ENCODE measurements around the gene TBCK. TPM values are rescaled to one million over a fixed set of nuclear protein-coding genes. Genes with fewer than 3 reads are reported as not detected.

Gene TBCK
- total and polyA plus RNA-seq, 4 donors = 4.9 to 25.5 (median 15.8) TPM

GRCh38 chr4:106109929-106110328 lies 206.1 kb downstream of the TBCK start:
- H3K4me1 ChIP-seq (ENCODE audit: control insufficient read depth in 4 of 4, insufficient read depth in 4 of 4, low read length in 3 of 4) = no peaks in the 10 kb centered on the region
- peaks cover 3 to 28% (median 23%) of the 10 kb centered on the region in 4 donors for H3K36me3 ChIP-seq (ENCODE audit: control insufficient read depth in 4 of 4, insufficient read depth in 3 of 4, low read depth in 1 of 4, low read length in 3 of 4)
- no peak for TF ChIP-seq HNF4A (conservative IDR thresholded peaks at IDR 0.05)
- peak overlapping the region in 1 of 3 donors; percentile 8 for H3K4me3 ChIP-seq (ENCODE audit: low read depth in 1 of 3, low read length in 3 of 3)
- H3K9ac ChIP-seq (ENCODE audit: low read depth in 1 of 2, low read length in 2 of 2) = no peak overlapping the region
- WGBS = 90% methylated on average over 6 of the region's 6 CpGs
- no peaks in the 10 kb centered on the region for H3K27me3 ChIP-seq (ENCODE audit: control insufficient read depth in 4 of 4, insufficient read depth in 4 of 4, low read length in 3 of 4)
- no peak overlapping the region for H3K27ac ChIP-seq (ENCODE audit: low read depth in 1 of 2, low read length in 2 of 2)
- DNase-seq (ENCODE audit: low spot score) = no peak
- peaks cover 11 to 28% (median 19%) of the 10 kb centered on the region in 4 donors for H3K9me3 ChIP-seq (ENCODE audit: control insufficient read depth in 4 of 4, low read length in 3 of 4)

- H3K4me1 ChIP-seq (ENCODE audit: control insufficient read depth in 4 of 4, insufficient read depth in 4 of 4, low read length in 3 of 4) = no peaks in the 10 kb centered on the region
- H3K27me3 ChIP-seq (ENCODE audit: control insufficient read depth in 4 of 4, insufficient read depth in 4 of 4, low read length in 3 of 4) = no peaks in the 10 kb centered on the region
- peaks cover 8 to 12% (median 10%) of the 10 kb centered on the region in 4 donors for H3K9me3 ChIP-seq (ENCODE audit: control insufficient read depth in 4 of 4, low read length in 3 of 4)
- WGBS = 99% methylated on average over 4 of the region's 4 CpGs
- peaks cover 0 to 20% (median 10%) of the 10 kb centered on the region in 4 donors for H3K36me3 ChIP-seq (ENCODE audit: control insufficient read depth in 4 of 4, insufficient read depth in 3 of 4, low read depth in 1 of 4, low read length in 3 of 4)
- no peak for DNase-seq (ENCODE audit: low spot score)
- TF ChIP-seq, protein P1, sequence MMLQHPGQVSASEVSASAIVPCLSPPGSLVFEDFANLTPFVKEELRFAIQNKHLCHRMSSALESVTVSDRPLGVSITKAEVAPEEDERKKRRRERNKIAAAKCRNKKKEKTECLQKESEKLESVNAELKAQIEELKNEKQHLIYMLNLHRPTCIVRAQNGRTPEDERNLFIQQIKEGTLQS (IDR thresholded peaks at IDR 0.05) = no peak
- TF ChIP-seq RAD21 (IDR thresholded peaks at IDR 0.05) (no peak), SP1 (IDR thresholded peaks at IDR 0.05) (no peak), FOXA2 (IDR thresholded peaks at IDR 0.05) (no peak), TAF1 (conservative IDR thresholded peaks at IDR 0.05) (no peak), GABPA (IDR thresholded peaks at IDR 0.05 in 1 of 2, conservative IDR thresholded peaks at IDR 0.05 in 1 of 2) (no peak), HNF4A (conservative IDR thresholded peaks at IDR 0.05) (no peak), ZBTB33 (IDR thresholded peaks at IDR 0.05) (no peak), FOXA1 (IDR thresholded peaks at IDR 0.05) (no peak), HNF4G (IDR thresholded peaks at IDR 0.05) (no peak), REST (IDR thresholded peaks at IDR 0.05) (no peak), JUND (IDR thresholded peaks at IDR 0.05) (no peak), YY1 (IDR thresholded peaks at IDR 0.05) (no peak), EGR1 (IDR thresholded peaks at IDR 0.05; ENCODE audit: low read depth in 2 of 2) (no peak), RXRA (IDR thresholded peaks at IDR 0.05) (no peak), NR2F2 (IDR thresholded peaks at IDR 0.05) (no peak)
- TF ChIP-seq, protein P2, sequence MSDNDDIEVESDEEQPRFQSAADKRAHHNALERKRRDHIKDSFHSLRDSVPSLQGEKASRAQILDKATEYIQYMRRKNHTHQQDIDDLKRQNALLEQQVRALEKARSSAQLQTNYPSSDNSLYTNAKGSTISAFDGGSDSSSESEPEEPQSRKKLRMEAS (IDR thresholded peaks at IDR 0.05) = no peak
- TF ChIP-seq, protein P3, sequence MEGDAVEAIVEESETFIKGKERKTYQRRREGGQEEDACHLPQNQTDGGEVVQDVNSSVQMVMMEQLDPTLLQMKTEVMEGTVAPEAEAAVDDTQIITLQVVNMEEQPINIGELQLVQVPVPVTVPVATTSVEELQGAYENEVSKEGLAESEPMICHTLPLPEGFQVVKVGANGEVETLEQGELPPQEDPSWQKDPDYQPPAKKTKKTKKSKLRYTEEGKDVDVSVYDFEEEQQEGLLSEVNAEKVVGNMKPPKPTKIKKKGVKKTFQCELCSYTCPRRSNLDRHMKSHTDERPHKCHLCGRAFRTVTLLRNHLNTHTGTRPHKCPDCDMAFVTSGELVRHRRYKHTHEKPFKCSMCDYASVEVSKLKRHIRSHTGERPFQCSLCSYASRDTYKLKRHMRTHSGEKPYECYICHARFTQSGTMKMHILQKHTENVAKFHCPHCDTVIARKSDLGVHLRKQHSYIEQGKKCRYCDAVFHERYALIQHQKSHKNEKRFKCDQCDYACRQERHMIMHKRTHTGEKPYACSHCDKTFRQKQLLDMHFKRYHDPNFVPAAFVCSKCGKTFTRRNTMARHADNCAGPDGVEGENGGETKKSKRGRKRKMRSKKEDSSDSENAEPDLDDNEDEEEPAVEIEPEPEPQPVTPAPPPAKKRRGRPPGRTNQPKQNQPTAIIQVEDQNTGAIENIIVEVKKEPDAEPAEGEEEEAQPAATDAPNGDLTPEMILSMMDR (IDR thresholded peaks at IDR 0.05; ENCODE audit: low read depth, low read length, missing input control) = no peak
- no peak overlapping the region for H3K4me3 ChIP-seq (ENCODE audit: low read depth in 1 of 3, low read length in 3 of 3)
- no peak overlapping the region for H3K27ac ChIP-seq (ENCODE audit: low read depth in 1 of 2, low read length in 2 of 2)
- H3K9ac ChIP-seq (ENCODE audit: low read depth in 1 of 2, low read length in 2 of 2) = no peak overlapping the region
Measured at GRCh38 chr4:106105697-106106096, 210.3 kb downstream of the TBCK start.

Measured in liver (tissue), 9 donors.